ENCODE measurements around the gene C1QTNF5.

C1QTNF5 gene

GRCh38 chr11:119316016-119316728, 24.5 kb downstream of the C1QTNF5 start:
- DNase-seq = peak; percentile 50

DNA sequence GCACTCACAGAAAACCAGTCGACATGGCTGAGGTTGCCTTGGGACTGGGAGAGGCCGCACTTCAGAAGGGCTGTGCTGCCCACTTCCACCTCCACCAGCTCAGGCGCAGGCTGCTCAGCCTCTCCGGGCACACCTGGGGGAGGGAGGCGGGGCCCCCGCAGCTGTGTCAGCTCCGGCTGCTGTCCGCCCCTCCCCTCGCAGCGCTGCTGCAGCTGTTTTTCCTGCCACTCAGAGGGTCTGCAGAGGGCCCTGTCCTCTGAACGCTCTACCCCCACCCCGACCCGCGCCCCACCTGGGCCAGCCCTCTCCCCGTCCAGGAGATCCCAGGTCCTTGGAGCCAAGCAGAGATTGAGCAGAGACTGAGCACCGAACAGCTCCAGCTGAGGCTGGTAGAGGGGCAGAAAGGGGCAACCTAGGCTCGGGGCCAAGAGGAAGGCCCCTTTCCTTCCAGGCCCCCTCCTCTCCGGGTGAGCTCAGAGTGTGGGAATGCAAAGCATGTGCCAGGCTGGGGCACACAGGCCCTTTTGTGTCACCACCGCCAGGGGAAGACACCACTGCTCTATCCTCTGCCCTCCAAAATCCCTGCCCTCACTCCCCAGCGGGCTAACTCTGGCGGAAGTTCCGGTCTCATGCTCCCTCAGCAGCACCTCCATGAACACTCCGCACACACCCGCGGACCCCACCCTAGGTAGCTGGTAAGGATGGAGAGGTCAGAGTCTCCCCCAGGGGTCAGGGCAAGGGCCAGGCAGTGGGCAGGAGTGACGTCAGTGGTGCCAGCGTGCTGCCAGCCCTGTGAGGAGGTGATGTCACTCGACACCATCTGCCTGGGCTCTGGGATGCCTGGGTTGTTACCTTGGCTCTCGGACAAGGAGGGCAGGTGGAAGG, 25.3 kb downstream of the C1QTNF5 start:
- peak; percentile 74 for DNase-seq

DNA sequence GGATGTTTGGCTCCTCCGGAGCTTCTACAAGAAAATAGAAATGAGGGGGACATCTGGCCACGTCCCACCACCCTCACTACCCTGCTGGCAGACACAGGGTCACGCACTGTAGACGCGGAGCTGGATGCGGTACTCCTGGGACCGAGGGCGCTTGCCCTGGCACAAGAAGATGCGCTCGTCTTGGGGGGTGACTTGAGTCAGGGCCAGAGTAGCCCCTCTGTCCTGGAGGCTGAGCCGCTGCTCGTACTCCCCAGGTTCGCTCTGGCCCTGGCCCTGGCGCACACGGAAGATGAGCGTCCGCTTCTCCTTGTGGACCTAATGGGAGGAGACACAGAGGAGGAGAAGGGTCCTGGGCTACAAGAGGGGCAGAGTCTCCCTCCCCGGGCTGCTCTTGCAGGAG, 26.0 kb downstream of the C1QTNF5 start:
- no peak for DNase-seq

- no peak for DNase-seq
These were observed 30.0 kb downstream of the C1QTNF5 start for GRCh38 chr11:119310682-119311052.

DNA sequence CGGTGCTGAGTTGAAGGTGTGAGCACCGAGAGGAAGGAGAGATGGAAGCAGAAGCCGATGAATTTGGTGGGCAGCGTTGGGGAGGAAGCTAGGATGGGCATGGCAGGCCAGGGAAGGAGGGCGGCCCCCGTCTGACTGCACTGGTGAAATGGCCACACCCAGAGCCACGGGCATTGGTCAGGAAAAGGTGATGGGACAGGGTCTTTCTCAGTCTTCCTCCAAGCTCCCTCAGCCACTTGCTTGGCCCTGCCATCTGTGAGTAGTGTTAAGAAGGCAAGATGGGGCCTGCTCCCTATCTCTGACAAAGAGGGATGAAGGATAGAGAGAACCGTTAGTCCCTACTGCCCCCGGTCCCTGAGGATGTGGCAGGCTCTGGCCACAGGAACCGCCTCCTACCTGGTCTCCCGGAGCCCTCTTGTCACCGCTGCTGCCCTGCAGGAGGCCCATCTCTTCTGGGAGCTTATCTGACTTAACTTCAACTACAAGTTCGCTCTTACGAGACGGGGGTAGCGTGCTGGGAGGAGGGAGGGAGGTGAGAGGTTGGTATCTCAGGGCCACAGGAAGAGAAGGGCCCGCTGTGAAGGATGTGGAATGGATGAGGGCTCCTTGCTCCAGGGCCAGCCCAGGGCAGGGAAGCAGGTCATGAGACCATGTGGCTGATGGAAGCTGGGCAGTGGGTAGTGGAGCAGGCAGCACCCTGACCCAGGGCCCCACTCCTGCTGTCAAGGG, 30.6 kb downstream of the C1QTNF5 start:
- DNase-seq = no peak

DNA sequence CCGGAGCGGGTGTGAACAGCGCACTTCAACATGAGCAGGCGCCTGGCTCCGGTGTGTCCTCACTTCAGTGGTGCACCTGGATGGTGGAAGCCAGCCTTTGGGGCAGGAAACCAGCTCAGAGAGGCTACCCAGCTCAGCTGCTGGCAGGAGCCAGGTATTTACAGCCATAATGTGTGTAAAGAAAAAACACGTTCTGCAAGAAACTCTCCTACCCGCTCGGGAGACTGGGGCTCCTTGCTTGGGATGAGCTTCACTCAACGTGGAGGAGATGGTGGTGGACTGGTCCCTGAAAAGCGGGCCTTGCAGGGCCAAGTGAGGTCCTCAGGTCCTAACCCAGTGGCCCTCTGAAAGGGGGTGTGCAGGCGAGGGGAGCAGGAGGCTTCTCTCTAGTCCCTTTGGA, 31.3 kb downstream of the C1QTNF5 start:
- DNase-seq = no peak

- no peak for DNase-seq
These were observed 32.7 kb downstream of the C1QTNF5 start for GRCh38 chr11:119307974-119308373.

GRCh38 chr11:119307219-119307618, 33.5 kb downstream of the C1QTNF5 start:
- no peak for DNase-seq

DNA sequence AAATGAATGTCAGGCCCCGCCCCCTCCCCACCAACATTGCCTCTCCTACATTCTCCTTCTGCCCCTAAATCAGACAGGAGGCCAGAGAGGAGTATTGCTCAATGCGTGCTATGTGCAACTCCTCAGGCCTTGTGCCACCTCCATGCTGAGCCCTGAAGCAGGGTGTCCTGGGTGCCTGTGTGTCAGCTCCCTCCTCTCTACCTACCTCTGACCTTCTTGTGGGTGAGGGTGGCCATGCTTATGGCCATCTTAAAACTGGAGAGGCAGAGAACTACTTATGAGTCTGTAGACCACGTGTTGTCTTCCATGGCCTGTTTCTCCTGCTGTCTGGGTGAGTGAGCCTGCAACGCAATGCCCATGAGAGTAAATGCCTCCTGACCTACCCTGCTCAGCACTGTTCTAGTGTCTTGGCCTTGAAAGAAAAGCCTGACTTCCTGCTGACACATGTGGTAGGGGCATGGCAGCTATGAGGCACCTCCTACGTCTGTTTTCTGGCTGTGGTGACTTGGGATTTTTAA, 34.3 kb downstream of the C1QTNF5 start:
- DNase-seq = no peak

DNA sequence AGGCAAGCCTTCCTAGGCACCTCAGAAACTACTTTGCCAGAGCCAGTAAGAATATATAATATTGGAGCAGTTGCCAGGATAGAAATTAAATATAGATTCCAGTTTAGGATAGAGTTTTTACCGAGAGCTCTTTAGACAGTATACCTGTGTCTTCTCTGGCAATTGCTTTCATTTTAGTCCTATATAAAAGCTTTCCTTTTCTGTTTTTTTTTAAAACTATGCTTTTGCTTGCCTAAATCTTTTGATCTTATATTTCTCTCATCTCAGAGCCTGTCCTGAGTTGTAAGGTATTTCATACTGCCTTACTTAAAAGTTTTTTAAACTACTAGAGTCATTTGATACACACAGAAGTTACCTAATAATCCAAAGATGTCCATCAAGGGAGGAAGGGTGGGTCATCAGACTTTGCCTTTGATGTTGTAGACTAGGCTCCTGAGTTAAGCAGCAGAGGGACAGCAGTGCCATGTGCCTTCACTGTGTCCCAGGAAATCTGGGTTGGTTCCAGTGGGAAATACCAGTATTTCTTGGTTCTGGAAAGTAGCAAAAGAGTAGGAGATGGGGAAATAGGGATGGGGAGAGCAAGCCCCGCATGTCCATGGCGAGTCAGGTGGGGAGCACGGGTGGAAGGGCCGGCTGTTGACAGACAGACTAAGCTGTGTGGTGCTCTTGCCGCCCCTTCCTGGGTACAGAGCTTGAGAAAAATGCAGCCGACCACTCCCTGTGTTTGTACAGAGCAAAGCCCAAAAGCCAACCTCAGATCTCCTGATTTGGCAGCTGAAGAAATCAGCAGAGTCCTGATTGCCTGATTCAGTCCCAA, 34.9 kb downstream of the C1QTNF5 start:
- no peak for DNase-seq

- no peak for DNase-seq
These were observed 37.4 kb downstream of the C1QTNF5 start for GRCh38 chr11:119303227-119303718.

DNA sequence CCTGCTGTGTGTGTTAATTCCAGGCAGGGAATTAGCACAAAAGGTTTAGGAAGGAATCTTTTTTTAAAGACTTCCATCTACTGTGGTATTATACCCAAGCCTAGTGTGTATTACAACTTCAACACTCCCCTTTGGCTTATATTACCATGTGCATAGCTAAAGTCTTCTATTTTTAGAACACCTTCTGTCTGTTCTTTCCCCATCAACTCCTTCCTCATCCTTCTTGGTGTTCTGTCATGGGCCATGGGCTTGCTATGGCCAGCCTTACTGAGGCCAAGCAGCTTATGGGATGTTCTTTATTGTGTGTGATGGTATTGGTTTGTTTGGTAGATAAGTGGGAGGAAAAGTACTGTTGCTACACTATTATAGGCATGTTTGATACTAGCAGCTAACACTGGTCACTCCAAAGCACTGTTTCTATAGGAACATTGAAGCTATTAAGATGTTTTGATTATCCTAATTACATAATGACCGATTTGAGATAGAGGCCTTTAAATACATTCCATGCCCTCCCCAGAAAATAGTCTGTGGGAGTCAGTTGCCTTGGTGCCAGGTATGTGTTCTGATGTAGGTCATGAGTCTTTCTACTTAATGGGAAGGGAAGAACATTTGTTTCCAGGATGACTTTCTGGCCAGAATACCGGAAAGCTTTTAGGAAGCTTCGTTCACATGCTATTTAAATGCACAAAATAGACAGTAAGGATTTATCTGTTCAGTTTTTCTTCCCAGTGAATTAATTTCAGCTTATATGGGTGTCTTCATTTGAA, 40.3 kb downstream of the C1QTNF5 start:
- DNase-seq = no peak

DNA sequence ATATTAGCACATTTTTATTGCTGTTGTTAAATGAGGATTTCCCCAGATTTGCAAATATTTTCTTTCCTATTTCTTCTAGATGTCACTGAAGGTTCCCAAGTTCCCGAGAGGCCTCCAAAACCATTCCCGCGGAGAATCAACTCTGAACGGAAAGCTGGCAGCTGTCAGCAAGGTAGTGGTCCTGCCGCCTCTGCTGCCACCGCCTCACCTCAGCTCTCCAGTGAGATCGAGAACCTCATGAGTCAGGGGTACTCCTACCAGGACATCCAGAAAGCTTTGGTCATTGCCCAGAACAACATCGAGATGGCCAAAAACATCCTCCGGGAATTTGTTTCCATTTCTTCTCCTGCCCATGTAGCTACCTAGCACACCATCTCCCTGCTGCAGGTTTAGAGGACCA, 41.3 kb downstream of the C1QTNF5 start:
- DNase-seq = no peak

DNA sequence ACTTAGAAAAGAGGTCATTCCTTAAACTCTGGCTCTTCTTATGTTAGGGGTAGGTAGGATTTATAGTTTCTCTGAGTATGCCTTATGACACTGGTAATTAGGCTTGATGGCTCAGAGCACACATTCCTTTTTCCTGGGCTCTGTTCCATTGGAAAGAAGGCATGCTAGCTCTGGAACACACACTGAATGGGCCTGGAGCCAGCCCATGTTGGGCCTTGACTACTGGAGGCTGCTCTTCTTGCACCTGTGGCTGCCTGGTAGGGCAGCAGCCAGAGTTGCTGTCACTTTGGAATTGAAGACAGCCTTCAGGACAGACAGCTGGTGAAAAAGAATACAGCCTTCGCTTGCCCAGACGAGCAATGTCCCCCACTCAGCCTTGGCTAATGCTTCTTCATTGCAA, 42.0 kb downstream of the C1QTNF5 start:
- no peak for DNase-seq

DNA sequence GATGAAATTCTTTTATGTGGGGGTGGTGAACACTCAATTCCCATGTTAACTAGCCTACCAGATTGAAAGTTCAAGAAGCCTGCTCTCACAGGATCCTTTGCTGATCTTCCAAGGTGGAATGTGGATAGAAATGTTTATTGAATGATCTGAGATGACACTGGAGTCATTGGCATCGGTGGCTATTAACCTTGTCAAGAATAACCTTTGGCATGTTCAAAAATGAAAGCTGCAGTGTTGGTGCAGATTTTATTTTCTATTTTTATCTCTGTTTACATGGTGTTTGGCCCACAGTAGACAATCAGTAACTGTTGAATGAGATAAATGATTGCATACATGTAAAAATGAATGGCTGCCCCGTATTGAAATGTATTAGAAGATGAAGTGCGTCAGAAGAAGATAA, 42.7 kb downstream of the C1QTNF5 start:
- DNase-seq = no peak

DNA sequence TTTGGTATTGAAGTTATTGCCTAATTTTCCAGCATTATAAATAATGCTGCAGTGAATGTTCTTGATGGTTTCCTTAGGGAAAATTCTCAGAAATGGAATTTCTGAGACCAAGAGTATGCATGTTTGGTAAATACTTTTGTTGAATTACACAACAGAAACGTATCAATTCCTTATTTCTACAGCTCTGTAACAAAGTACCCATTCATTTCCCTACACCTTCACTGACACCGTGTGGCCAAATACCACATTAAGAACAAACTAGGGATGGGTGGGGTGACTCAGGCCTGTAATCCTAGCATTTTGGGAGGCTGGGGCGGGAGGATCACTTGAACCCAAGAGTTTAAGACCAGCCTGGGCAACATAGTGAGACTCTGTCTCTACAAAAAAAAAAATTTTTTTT, 45.5 kb downstream of the C1QTNF5 start:
- no peak for DNase-seq

DNA sequence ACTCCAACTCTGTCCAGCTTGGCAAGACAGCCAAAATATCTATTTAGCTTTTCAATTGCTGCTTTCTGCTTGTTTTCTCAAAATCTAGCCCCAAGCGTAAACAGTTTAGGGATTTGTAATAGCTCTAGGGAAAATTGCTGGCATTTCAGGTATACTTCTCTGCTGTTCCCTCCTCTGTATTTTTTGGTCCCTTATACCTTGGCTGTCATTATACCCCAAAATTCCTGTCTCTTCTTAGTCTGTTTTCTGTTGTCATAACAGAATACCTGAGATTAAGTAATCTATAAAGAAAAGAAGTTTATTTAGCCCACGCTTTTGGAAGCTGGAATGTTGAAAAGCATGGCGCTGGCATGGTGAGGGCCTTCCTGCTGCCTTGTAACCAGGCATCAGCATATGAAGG, 47.2 kb downstream of the C1QTNF5 start:
- DNase-seq = no peak

DNA sequence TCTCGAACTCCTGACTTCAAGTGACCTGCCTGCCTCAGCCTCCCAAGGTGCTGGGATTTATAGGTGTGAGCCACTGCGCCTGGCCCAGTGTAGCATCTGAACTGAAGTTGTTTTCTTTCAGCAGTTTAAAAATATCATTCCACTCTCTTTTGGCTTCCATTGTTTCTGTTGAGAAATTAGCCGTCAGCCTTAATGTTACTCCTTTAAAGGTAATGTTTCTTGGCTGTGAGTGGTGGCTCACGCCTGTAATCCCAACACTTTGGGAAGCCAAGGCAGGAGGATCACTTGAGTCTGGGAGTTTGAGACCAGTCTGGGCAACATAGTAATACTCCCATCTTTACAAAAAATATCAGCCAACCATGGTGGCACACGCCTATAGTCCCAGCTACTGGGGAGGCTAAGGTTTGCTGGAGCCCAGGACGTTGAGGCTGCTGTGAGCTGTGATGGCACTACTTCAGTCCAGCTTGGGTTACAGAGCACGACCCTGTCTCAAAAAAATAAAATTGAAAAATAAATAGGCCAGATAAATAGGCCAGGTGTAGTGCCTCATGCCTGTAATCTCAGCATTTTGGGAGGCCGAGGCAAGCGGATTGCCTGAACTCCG, 49.7 kb downstream of the C1QTNF5 start:
- no peak for DNase-seq

Data from DMS79 (cell line).